Measurements from ENCODE around the gene POLDIP2.

- no peak for TF ChIP-seq POLR2A (IDR thresholded peaks at IDR 0.05)
- no peak for TF ChIP-seq CTCF (IDR thresholded peaks at IDR 0.05)
Measured at GRCh38 chr17:28326114-28326513, 31.2 kb downstream of the POLDIP2 start.
